ENCODE measurements around the gene GID4.

DNA sequence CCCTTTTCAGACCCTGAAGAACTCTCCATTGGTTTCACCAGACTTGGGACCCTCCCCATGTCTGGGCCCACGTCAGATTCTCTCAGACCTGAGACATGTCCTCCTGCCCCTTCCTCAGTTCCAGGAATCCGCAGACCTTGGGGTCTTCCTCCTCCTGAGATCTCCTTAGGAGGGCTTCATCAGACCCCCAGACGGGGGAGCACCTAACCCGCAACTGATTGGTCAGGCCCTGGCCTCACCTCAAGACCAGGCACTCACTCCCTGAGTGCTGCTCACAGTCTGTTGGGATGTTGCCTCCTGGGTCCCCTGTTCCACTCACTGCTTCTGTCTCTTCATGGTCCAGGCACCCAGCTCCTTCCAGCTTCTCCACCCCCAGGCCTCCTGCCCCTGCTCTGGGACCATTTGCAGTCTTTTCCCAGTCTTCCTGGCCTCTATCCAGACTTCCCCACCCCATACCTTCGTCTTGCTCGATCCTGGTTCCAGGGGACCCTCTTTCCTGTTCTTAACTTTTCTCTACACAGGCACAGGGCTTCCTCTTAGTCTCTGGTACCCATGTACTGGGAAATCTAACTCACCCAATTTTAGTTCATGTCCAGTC is 1.2 kb downstream of the GID4 start:
- no peak for TF ChIP-seq CTCF (conservative IDR thresholded peaks at IDR 0.05; ENCODE audit: low read length)
- TF ChIP-seq EZH2phosphoT487 (IDR thresholded peaks at IDR 0.05; ENCODE audit: borderline replicate concordance): no peak

Measured in Loucy (cell line).